Retina (tissue), 1 donor: ENCODE results near the gene ZNF451.

Experiments used
- DNase-seq: peaks from one replicate; pipeline ENCODE4 v3.0.0-alpha.2; 2016

Gene ZNF451

DNA sequence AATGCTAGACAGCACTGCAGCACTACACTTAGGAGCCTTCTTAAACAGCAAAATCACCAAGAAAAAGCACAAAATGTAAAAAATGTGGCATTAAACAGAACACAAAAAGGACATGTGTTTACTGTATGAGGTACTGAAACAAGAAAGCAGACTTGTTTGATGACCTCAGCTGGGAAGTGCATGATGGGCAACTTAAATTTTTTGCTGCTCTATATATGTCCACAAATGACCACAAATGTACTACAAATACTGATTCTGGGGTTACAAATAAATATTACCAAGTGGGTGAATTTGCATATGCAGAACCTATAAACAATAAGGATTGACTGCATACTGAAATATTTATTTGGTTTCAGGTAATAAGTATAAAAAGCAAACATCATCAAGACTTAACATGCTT lies 119.0 kb downstream of the ZNF451 start:
- no peak for DNase-seq

DNA sequence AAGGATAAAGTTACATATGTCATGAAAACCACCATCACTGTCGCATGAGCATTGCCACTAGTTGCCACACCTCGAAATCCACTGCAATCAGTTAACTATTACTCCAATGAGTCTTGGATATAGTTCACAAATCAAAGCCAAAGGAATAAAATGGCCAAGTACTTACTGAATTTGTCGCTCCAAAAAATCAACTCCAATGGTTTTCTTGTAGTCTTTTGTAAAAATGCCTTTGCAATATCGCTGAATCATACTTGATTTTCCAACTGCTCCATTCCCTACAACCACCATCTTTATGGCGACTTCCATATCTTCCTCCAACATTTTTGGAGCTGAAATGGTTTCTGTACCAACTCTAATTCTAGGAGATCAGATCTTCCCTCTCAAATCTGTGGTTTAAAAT lies 120.1 kb downstream of the ZNF451 start:
- DNase-seq: no peak

DNA sequence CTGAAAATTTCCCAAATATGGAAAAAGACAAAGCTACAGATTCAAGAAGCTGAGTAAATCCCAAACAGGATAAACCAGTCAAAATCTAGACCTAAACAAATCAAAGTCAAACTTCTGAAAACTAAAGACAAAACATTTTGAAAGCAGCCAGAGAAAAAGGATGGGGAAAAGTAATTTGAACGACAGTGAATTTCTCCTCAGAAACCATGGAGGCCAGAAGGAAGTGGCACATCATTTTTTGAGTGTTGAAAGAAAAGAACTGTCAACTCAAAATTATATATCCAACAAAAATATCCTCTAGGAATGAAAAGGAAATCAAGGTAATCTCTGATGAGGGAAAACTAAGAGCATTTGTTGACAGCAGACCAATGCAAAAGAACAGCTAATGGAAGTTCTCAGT lies 125.3 kb downstream of the ZNF451 start:
- no peak for DNase-seq

DNA sequence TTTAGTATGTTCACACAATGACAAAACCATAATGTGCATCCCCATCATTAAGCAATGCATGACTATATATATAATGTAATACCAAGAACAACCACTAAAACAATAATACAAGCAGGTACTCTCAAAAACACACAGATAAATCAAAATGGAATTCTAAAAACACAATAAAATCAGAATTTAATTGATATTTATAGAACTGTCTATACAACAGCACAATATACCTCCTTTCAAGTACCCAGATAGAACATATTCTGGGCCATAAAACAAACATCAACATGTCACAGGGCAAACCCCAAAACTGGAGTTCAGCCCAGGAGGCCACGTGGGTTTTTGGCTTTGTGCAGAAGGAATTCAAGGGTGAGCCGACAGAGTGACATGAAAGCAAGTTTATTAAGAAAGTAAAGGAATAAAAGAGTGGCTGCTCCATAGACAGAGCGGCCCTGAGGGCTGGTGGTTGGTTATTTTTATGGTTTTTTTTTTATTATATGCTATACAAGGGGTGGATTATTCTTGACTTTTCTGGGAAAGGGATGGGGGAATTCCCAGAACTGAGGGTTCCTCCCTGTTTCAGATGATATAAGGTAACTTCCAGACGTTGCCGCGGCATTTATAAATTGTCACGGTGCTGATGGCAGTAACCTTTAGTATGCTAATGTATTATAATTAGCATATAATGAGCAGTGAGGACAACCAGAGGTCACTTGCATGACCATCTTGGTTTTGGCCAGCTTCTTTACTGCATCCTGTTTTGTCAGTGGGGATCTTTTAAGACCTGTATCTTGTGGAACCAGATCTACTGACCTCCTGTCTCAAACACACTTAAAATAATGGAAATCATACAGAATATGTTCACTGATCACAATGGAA lies 126.5 kb downstream of the ZNF451 start:
- no peak for DNase-seq

DNA sequence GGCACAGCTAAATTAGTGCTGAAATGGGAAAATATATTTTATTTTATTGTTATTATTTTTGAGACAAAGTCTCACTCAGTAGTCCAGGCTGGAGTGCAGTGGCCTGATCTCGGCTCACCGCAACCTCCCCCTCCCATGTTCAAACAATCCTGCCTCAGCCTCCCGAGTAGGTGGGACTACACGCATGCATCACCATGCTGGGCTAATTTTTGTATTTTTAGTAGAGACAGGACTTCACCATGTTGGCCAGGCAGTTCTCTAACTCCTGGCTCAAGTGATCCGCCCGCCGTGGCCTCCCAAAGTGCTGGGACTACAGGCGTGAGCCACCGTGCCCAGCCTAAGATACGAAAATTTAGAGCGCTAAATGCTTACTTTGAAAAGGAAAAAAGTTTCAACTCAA lies 127.3 kb downstream of the ZNF451 start:
- DNase-seq: no peak
